Lower leg skin (tissue), 3 donors: Measurements from ENCODE around the gene RIOK3.

Source experiments
- CTCF ChIP-seq, 3 donors: fragments of 450-650 bp; IDR thresholded peaks; one replicate each; pipeline ENCODE4 v1.5.1; 2016; ENCODE audit warnings: antibody characterized with exemption in 3 of 3, mild to moderate bottlenecking in 3 of 3, moderate library complexity in 2 of 3
- POLR2A ChIP-seq, 2 donors: fragments of 450-650 bp; IDR thresholded peaks; one replicate each; pipeline ENCODE4 v1.6.1; 2016 to 2017; ENCODE audit warnings: antibody characterized with exemption in 2 of 2, mild to moderate bottlenecking in 1 of 2, moderate library complexity in 1 of 2

GRCh38 chr18:23438608-23439366, 14.3 kb upstream of the RIOK3 start:
- TF ChIP-seq CTCF (IDR thresholded peaks at IDR 0.05) (no peak), POLR2A (IDR thresholded peaks at IDR 0.05) (no peak)
